Fibroblast of lung (primary cell): ENCODE data around the gene FCRLA. TPM values are rescaled to one million over a fixed set of nuclear protein-coding genes. Genes with fewer than 3 reads are reported as not detected.
"Not testable (repeated sequence)": the region's sequence is repeated elsewhere in the genome, so short reads cannot be mapped to it uniquely, and the experiment has no call there.

Experiments
- DNase-seq, 2 donors: peaks; one replicate each; pipeline versions ENCODE4 v3.0.0 to v3.0.0-alpha.2; 2010; ENCODE audit warnings: low read depth in 2 of 2
- H2AFZ ChIP-seq: 2 replicates; pipeline ENCODE4 v1.5.1; 2012; ENCODE audit warnings: low read length, control low read depth, inconsistent platforms
- H3K27ac ChIP-seq: 2 replicates; pipeline ENCODE4 v1.5.1; 2011; ENCODE audit warnings: low read length, control low read depth; ENCODE audit not compliant: insufficient read depth
- H3K27me3 ChIP-seq: 2 replicates; pipeline ENCODE4 v1.5.1; 2011; ENCODE audit warnings: mild to moderate bottlenecking, low read length; ENCODE audit not compliant: control insufficient read depth, insufficient read depth
- H3K36me3 ChIP-seq: 2 replicates; pipeline ENCODE4 v1.5.1; 2011; ENCODE audit warnings: low read length; ENCODE audit not compliant: control insufficient read depth, insufficient read depth
- H3K4me1 ChIP-seq: 2 replicates; pipeline ENCODE4 v1.5.1; 2011; ENCODE audit warnings: low read length; ENCODE audit not compliant: control insufficient read depth, insufficient read depth; ENCODE audit errors: extremely low read depth
- H3K4me2 ChIP-seq: 2 replicates; pipeline ENCODE4 v1.5.1; 2011; ENCODE audit warnings: low read length, control low read depth; ENCODE audit not compliant: insufficient read depth; ENCODE audit errors: extremely low read depth
- H3K4me3 ChIP-seq, 4 experiments: fragments of 200-600 bp in 1 of 4; sonication (generic) in 1 of 4; replicated peaks in 1 of 4; 2 replicates each; pipeline ENCODE4 v1.5.1; 2011 to 2016; ENCODE audit warnings: low read length in 4 of 4, low read depth in 3 of 4, mild to moderate bottlenecking in 3 of 4, control low read depth in 2 of 4, inconsistent platforms in 1 of 4, mixed read lengths in 1 of 4; ENCODE audit not compliant: insufficient read depth in 1 of 4; ENCODE audit errors: control extremely low read depth in 1 of 4
- H3K79me2 ChIP-seq: 2 replicates; pipeline ENCODE4 v1.5.1; 2012; ENCODE audit warnings: mild to moderate bottlenecking, low read length, inconsistent platforms; ENCODE audit not compliant: control insufficient read depth, insufficient read depth
- H3K9ac ChIP-seq: 2 replicates; pipeline ENCODE4 v1.5.1; 2011; ENCODE audit warnings: mild to moderate bottlenecking, low read length, control low read depth; ENCODE audit not compliant: insufficient read depth
- H3K9me3 ChIP-seq: 2 replicates; pipeline ENCODE4 v1.5.1; 2012; ENCODE audit warnings: low read depth, low read length; ENCODE audit not compliant: control insufficient read depth, insufficient read depth
- H4K20me1 ChIP-seq: 2 replicates; pipeline ENCODE4 v1.5.1; 2011; ENCODE audit warnings: low read length; ENCODE audit not compliant: control insufficient read depth, insufficient read depth; ENCODE audit errors: extremely low read depth
- polyA plus RNA-seq, 2 donors: library from polyadenylated mRNA; depleted of rRNA in 1 of 2; stranded (reverse) in 1 of 2; unstranded in 1 of 2; fragments of >200 nt; gene quantifications; 2 replicates each; pipeline ENCODE4 v1.2.1, GENCODE V29; 2011 to 2012; ENCODE audit warnings: missing spikeins in 1 of 2
- total RNA-seq: library from RNA; depleted of rRNA; stranded (reverse); fragments of >200 nt; gene quantifications from 2 replicates; pipeline ENCODE4 v1.2.1, GENCODE V29; 2014

The FCRLA gene
- total and polyA plus RNA-seq, 2 donors (not counting 1 experiment from before 2014, with no cell fraction given) = 0.17 to 0.56 TPM

GRCh38 chr1:161664689-161665088 lies 42.3 kb upstream of the FCRLA start:
- not testable (repeated sequence) for H3K79me2 ChIP-seq, H3K9me3 ChIP-seq, H3K27me3 ChIP-seq, H2AFZ ChIP-seq, H3K36me3 ChIP-seq, H4K20me1 ChIP-seq, H3K4me3 ChIP-seq, H3K27ac ChIP-seq, H3K4me2 ChIP-seq, H3K4me1 ChIP-seq, DNase-seq, H3K9ac ChIP-seq

GRCh38 chr1:161671045-161672020 lies 35.7 kb upstream of the FCRLA start:
- not testable (repeated sequence) for H2AFZ ChIP-seq
- peak in 1 of 2 donors; percentile 11 for DNase-seq

GRCh38 chr1:161673437-161673836 lies 33.6 kb upstream of the FCRLA start:
- not testable (repeated sequence) for H3K9me3 ChIP-seq, H3K27ac ChIP-seq, H3K36me3 ChIP-seq, H3K9ac ChIP-seq, H3K79me2 ChIP-seq, H3K4me1 ChIP-seq, H3K4me2 ChIP-seq, H3K4me3 ChIP-seq, H4K20me1 ChIP-seq, H2AFZ ChIP-seq, H3K27me3 ChIP-seq
- peak in 1 of 2 donors; percentile 19 for DNase-seq

More at GRCh38 chr1:161671045-161672020, 35.7 kb upstream of the FCRLA start:
- not testable (repeated sequence) for H3K27ac ChIP-seq, H3K4me2 ChIP-seq, H3K9ac ChIP-seq, H3K4me3 ChIP-seq, H4K20me1 ChIP-seq, H3K27me3 ChIP-seq, H3K9me3 ChIP-seq, H3K79me2 ChIP-seq, H3K4me1 ChIP-seq, H3K36me3 ChIP-seq

DNA sequence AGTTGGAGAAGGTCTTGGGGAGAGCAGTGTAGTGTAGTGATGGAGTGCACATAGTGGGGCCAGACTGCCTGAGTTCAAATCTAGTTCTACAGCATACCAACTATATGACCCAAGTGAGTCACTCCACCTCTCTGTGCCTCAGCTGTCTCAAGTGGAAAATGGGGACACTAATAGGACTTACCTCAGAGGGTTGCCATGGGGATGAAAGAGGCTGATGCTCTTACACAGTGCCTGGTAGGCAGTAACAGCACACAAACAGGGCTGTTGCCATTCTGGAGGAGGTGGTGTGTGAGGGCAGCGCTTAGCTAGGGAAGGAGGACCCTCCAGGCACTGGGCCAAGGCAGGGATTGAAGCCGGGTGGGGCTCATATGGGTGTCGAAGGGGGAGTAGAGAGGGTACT lies 32.6 kb upstream of the FCRLA start:
- H3K4me3 ChIP-seq, H2AFZ ChIP-seq, H4K20me1 ChIP-seq, H3K4me2 ChIP-seq, H3K27me3 ChIP-seq, H3K27ac ChIP-seq, H3K79me2 ChIP-seq, DNase-seq, H3K9ac ChIP-seq, H3K4me1 ChIP-seq, H3K36me3 ChIP-seq, H3K9me3 ChIP-seq: not testable (repeated sequence)

DNA sequence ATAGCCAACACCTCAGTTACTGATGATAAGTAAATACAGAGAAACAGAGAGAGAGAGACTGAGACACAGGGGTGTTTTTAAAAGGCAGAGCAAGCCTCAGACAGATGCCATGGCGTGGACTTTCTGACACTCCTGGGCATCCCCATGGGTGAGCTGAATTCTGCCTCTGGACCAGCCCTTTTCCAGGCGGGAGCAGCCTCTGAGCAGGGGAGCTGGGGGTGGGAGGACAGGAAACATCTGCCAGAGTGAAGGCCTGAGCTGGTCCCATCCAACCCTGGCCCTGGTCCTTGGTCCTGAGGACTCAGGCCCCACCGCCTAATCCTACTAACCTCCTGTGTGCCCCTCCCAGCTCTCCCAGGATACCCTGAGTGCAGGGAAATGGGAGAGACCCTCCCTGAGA lies 32.1 kb upstream of the FCRLA start:
- not testable (repeated sequence) for H3K4me2 ChIP-seq, H4K20me1 ChIP-seq, H2AFZ ChIP-seq, H3K27me3 ChIP-seq, H3K9ac ChIP-seq, H3K9me3 ChIP-seq, H3K4me1 ChIP-seq, H3K4me3 ChIP-seq, DNase-seq, H3K79me2 ChIP-seq, H3K27ac ChIP-seq, H3K36me3 ChIP-seq
